Measurements from ENCODE around the gene OR2AK2. TPM values are rescaled to one million over a fixed set of nuclear protein-coding genes. Genes with fewer than 3 reads are reported as not detected.

OR2AK2 gene
- total and polyA plus RNA-seq, 9 of the 15 experiments (the other 6 are each of a cell fraction or from before 2014, with no cell fraction given): 0.10 TPM; not detected in 8

GRCh38 chr1:247933989-247934388 lies 31.0 kb upstream of the OR2AK2 start:
- intact Hi-C loops (cut with micrococcal nuclease) (loop anchor here (10.0 kb wide), 1 partner anchor 751 kb away; no protein-coding TSS in a partner anchor), in situ Hi-C loops (cut with MboI) (no loop called here)
- FAIRE-seq (no peak), ATAC-seq (no peak), DNase-seq (ENCODE audit: extremely low read depth in 1 of 4, low spot score in 3 of 4) (no peak)
- Histone ChIP-seq H3K79me2 (ENCODE audit: control insufficient read depth, insufficient read depth, low read length) (no peaks in the 10 kb centered on the region), H3K9ac (ENCODE audit: insufficient read depth in 1 of 2, low read depth in 2 of 2, low read length in 2 of 2) (no peak overlapping the region), H3K36me3 (ENCODE audit: control insufficient read depth, insufficient read depth, low read length) (no peaks in the 10 kb centered on the region), H3K4me2 (ENCODE audit: insufficient read depth, low read length) (no peak overlapping the region), H3K9me1 (ENCODE audit: control insufficient read depth, insufficient read depth, low read length) (no peaks in the 10 kb centered on the region), H3K27ac (ENCODE audit: extremely low read depth, low read depth, low read length) (no peak overlapping the region), H2AFZ (ENCODE audit: low read depth, low read length) (peak overlapping the region; percentile 41; the same call in 1 of the 2 replicates), H3K9me3 (replicated peaks; ENCODE audit: control insufficient read depth, insufficient read depth, low read depth, low read length) (peaks cover 7% of the 10 kb centered on the region; the same call in 1 of the 2 replicates), H3K4me1 (replicated peaks in 1 of 2; ENCODE audit: control insufficient read depth in 2 of 2, insufficient read depth in 2 of 2, low read length in 2 of 2) (peaks cover 0 to 11% of the 10 kb centered on the region in 2 experiments; a peak in 2 of 5 replicates), H3K4me3 (no peak overlapping the region), H4K20me1 (replicated peaks; ENCODE audit: control insufficient read depth, insufficient read depth, low read length) (no peaks in the 10 kb centered on the region), H3K27me3 (ENCODE audit: control insufficient read depth in 2 of 2, insufficient read depth in 2 of 2, low read length in 2 of 2) (no peaks in the 10 kb centered on the region)
- no TSS peak for BruUV-seq (replicated peaks)
- WGBS (ENCODE audit: insufficient coverage, low coverage, missing lambda C conversion rate): 2% methylated on average over 8 of the region's 8 CpGs
- POLR2A ChIA-PET: no interaction called here
- CTCF ChIA-PET (ENCODE audit: low intra/inter-chr PET ratio): interaction anchor here (0.6 kb wide), 1 partner anchor 19 kb away, joined by 3 read pairs; no protein-coding TSS in a partner anchor
- TF ChIP-seq TAF1 (IDR thresholded peaks at IDR 0.05; ENCODE audit: control insufficient read depth, extremely low read depth, insufficient read depth, low read length, severe bottlenecking) (no peak), NR2C1 (IDR thresholded peaks at IDR 0.05) (no peak), NR2C1 (tag; IDR thresholded peaks at IDR 0.05) (no peak), CBX1 (IDR thresholded peaks at IDR 0.05; ENCODE audit: low read depth) (no peak), CREB1 (IDR thresholded peaks at IDR 0.05) (no peak), CREB1 (CRISPR knock-in tag; IDR thresholded peaks at IDR 0.05) (no peak), CREM (IDR thresholded peaks at IDR 0.05; ENCODE audit: low read depth) (no peak), POLR2A (conservative IDR thresholded peaks at IDR 0.05) (no peak), ATF3 (IDR thresholded peaks at IDR 0.05) (no peak), ATF3 (CRISPR knock-in tag; conservative IDR thresholded peaks at IDR 0.05) (no peak), E2F6 (IDR thresholded peaks at IDR 0.05; ENCODE audit: borderline replicate concordance in 1 of 2, extremely low read depth in 1 of 2, insufficient read depth in 1 of 2, insufficient read length in 1 of 2, low read depth in 1 of 2, low read length in 1 of 2, poor library complexity in 1 of 2, severe bottlenecking in 1 of 2) (no peak), FOXA3 (CRISPR knock-in tag; conservative IDR thresholded peaks at IDR 0.05 in 1 of 2, IDR thresholded peaks at IDR 0.05 in 1 of 2) (no peak), ZBTB43 (CRISPR knock-in tag; IDR thresholded peaks at IDR 0.05) (no peak), ZNF277 (CRISPR knock-in tag; IDR thresholded peaks at IDR 0.05; ENCODE audit: borderline replicate concordance) (no peak), ZNF740 (CRISPR knock-in tag; IDR thresholded peaks at IDR 0.05) (no peak), ZNF740 (tag; IDR thresholded peaks at IDR 0.05) (no peak), MAFF (IDR thresholded peaks at IDR 0.05; ENCODE audit: low read length) (no peak), ARID2 (IDR thresholded peaks at IDR 0.05) (no peak), NFRKB (IDR thresholded peaks at IDR 0.05; ENCODE audit: low read depth) (no peak)

Measured in K562 (cell line).